AG10803 (cell line): ENCODE measurements around the gene ZFYVE28.

Source experiments
- DNase-seq: peaks from one replicate; pipeline ENCODE4 v3.0.0; 2010; ENCODE audit warnings: low read depth
- H3K4me3 ChIP-seq: 2 replicates; pipeline ENCODE4 v1.5.1; 2011; ENCODE audit warnings: mild to moderate bottlenecking, low read length, control low read depth
- TF ChIP-seq, protein P1 (sequence below): conservative IDR thresholded peaks from 2 replicates; pipeline ENCODE4 v1.5.1; 2011; ENCODE audit warnings: mild to moderate bottlenecking, low read length, control low read depth, inconsistent platforms

Gene ZFYVE28

DNA sequence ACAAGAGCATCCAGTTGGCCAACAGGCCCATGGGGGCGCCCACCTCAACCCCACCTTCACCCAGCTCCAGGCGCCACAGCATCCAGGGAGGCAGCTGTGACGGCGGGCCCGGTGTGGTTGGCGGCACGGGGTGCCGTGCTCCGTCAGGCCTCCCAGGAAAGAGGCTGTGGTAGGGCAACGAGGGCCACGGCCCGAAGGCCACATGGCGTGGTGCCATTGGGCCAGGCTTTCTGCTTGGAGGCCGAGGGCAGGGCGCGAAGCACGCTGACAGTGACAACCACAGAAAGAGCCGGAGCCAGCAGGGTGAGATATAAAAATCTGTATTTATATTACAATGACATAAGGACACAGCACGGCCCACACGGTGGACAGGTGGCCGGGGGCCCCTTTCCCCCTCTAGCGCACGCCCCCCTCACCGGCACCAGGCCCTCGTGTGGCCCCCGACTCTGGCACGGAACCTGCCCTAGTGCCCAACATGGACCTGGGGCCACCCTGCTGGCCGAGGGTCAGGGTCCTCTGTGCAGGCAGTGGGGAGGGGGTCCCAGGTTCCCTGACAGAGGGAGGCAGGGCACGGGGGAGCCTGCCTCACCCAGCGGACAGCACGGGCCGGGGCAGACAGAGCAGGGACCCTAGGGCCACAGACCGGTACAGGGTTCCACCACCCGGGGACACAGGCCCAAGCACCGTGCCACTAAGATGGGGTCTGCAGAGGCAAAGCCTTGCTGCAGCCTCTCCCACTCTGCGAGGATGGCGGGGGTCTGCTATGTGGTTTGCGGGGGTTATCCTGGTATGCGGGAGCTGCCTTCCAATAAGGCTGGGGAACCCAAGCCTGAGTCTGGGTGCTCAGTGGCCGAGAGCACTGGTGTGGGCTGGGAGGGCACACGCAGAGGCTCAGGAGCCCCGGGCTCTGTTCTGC, 171.1 kb downstream of the ZFYVE28 start:
- no peak overlapping the region for H3K4me3 ChIP-seq
- TF ChIP-seq, protein P1, sequence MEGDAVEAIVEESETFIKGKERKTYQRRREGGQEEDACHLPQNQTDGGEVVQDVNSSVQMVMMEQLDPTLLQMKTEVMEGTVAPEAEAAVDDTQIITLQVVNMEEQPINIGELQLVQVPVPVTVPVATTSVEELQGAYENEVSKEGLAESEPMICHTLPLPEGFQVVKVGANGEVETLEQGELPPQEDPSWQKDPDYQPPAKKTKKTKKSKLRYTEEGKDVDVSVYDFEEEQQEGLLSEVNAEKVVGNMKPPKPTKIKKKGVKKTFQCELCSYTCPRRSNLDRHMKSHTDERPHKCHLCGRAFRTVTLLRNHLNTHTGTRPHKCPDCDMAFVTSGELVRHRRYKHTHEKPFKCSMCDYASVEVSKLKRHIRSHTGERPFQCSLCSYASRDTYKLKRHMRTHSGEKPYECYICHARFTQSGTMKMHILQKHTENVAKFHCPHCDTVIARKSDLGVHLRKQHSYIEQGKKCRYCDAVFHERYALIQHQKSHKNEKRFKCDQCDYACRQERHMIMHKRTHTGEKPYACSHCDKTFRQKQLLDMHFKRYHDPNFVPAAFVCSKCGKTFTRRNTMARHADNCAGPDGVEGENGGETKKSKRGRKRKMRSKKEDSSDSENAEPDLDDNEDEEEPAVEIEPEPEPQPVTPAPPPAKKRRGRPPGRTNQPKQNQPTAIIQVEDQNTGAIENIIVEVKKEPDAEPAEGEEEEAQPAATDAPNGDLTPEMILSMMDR, result no peak
- no peak for DNase-seq

DNA sequence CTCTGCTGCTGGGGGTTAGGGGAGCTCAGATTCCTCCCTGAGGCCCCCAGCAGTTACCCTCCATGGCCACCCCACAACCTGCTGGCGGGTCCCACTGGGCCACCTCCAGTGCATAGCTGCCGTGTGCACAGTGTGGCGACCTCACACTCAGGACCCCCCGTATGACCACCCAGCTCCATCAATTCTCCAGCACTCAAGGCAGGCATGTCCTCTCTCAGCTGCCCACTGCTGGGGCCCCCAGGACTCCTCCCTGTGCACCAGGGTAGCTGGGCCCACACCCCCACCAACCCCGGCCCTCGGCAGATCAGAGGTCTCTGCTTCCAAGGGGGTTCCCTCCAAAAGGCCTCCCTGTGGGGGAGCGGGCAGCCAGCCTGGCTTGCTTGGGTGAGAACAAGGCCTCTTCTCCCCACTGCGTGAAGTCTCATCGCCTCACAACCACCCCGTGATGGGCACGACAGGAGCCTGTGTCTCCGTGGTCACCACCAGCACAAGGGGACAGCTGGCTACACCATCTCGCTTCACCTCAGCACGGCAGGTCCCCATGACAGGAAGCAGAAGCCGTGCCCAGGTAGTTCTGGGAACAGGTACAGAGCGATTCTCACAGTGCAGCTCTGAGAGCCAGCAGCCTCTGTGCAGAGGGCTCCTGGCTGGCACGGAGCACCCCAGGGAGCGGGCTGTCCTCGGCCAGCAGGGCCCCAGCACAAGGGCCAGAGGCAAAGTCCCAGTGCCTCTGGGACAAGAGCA, 171.9 kb downstream of the ZFYVE28 start:
- TF ChIP-seq, protein P1, result no peak
- no peak for DNase-seq
- H3K4me3 ChIP-seq, result no peak overlapping the region

DNA sequence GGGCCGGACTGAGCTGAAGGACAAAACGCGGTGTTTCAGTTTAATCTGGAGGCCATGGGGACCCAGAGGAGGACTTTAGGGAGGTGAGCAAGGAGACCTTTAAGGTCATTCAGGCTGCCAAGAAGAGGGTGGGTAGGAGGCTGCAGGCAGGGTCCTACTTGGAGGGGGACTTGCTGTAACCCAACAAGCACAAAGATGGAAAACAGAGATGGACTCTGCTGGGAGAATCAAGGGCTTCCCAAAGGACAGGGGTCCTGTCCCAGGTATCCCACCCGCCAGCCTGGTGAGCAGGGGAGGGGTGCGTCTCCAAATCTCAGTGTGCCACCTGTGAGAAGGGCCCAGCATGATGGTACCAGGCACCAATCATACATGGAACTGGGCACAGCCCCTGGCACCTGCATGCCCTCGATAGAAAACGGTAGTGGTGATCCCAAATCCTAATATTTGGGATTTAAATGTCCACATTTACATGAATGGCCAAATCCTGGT, 172.6 kb downstream of the ZFYVE28 start:
- no peak for DNase-seq
- TF ChIP-seq, protein P1, result no peak
- H3K4me3 ChIP-seq, result no peak overlapping the region

DNA sequence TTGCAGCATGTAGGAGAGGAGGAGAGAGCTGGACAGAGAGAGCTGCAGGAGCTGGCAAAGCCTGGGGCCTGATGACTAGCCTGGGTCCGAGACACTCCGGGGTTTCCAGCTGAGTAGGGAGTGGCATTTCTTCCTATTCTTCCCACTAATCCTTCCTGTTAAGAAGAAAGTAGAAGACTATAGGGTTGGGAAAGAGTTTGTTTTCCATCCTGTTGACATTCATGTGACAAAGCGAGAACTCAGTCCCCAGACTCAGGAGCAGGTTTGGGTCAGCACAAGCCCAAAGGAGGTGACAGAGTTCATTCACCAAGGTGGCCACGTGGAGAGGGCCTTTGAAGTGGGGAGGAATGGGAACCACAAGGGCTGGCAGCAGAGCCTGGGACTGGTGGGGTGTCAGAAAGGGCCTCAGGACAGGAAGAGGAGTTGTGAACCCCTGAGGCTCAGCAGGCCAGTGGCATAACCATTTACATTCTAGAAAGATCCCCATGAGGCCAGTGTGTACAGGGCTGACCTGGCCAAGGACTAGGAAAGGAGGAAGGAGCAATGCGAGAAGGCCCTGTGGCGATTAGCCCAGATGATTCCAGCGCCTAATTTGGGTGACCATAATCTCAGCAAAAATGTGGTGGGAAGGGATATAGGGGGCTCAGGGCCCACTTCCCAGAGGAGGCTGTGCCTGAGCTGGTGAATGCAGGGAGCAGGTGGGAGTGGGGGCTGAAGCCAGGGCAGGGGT, 173.2 kb downstream of the ZFYVE28 start:
- TF ChIP-seq, protein P1, result no peak
- no peak overlapping the region for H3K4me3 ChIP-seq
- no peak for DNase-seq

DNA sequence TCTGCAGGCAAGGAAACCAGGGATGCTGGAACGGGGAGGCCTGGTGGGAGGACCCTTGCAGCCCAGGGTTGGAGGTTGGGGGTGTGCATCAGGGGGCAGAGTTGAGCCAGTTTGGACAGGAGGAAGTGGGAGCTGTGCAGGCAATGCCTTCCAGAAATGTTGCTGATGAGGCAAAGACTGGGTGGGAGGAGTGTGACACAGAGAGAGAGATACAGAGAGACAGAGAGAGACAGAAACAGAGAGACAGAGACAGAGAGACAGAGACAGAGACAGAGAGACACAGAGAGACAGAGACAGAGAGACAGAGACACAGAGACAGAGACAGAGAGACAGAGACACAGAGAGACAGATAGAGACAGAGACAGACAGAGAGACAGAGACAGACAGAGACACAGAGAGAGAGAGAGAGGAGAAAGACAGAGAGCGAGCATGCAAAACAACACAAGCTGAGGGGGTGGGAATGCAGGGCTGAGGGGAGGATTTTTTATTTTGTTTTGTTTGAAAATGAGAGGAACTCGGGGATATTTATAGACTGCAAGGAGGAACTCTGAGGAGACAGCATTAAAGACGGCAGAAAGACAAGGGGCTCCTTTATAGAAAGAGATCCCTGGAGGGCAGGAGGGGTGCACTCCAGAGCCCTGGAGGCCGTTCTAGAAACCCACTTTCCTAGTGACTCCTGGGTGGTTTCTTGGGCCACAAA, 174.6 kb downstream of the ZFYVE28 start:
- peak; percentile 35 for DNase-seq
- TF ChIP-seq, protein P1, result peak; percentile 35
- no peak overlapping the region for H3K4me3 ChIP-seq

DNA sequence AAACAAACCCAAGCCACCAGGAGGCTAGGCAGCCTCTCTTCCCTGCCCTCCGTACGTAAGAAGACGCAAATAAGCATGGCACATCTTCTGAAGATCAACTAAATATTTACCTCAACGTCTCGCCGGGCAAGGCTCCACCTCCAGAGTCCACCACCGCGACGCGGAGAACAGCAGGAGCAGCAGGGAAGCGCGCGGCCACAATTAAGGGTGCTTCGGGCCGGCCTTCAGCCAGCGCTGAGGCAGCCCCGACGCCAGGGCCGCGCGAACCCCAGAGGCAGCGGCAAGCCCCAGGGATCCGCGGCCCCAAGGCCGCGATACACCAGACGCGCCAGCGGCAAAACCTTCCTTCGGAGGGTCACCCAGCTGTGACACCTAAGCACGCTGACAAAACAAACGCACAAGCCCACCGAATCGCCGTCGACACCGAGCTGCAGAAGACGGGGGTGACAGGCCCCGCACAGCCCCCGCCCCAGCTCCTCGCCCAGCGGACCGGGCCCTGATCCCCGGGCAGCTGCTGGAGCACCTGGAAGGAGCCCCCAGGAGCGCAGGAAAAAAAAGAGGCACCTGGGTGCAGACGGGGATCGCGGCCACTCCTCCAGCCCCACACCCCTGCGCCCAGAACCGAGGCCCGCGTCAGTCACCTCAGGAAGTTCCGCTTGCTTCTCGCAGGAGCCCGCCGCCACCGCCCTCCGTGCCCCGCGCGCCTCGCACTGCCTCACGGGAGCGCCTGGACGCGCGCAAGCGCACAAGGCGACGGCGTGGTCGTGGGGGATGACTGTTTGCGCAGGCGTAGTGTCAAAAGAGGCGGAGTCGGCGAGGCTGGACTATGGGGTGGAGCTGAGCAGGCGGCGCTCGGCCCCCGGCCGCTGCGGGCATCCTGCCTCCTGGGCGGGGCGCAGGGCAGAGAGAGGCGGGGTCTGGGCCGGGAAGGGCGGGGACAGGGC, 176.8 kb downstream of the ZFYVE28 start, which contains the start of the genes HAUS3 and POLN:
TSS of gene HAUS3 (minus strand) at position 712 of the 944 bp plus-strand sequence. CDS start 1,175 bp downstream, outside the sequence.
TSS of gene POLN (minus strand) at position 712 of the 944 bp plus-strand sequence. CDS start 12,890 bp downstream, outside the sequence.
- TF ChIP-seq, protein P1, result peak; percentile 21
- peak; percentile 94 for DNase-seq
- H3K4me3 ChIP-seq, result peak within 1 kb of the TSS; percentile 86
